GM18511 (cell line): ENCODE results near the gene TMEM271.
"Not testable (repeated sequence)": the region's sequence is repeated elsewhere in the genome, so short reads cannot be mapped to it uniquely, and the experiment has no call there.

Experiments used
- ATAC-seq: cut with Tn5 transposase; IDR thresholded peaks from one replicate; pipeline ENCODE4 v1.9.1; 2021; ENCODE audit warnings: mild to moderate bottlenecking, moderate library complexity; ENCODE audit not compliant: unreplicated experiment

The TMEM271 gene

GRCh38 chr4:566508-567295 lies 9.4 kb downstream of the TMEM271 start:
- no peak for ATAC-seq

DNA sequence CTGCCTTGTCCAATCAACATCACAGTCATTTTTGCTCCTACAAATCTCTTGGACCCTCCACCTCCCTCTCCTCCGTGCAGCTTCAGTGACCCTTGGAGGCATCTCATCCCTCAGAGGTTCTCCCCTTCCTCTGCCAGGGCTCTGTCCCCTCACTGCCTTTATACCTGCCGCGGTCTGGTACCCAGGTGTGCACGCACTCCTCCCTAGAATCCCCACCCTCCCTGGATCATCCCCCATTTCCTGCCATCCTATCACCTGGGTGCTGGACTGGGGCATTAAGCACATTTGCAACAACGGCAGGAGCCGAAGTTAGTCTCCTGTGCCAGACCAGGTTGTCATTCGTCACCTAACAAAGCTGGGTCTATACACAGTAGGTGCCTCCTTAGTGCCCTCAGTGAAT lies 10.1 kb downstream of the TMEM271 start:
- no peak for ATAC-seq

- ATAC-seq: not testable (repeated sequence)
Measured at GRCh38 chr4:565614-566013, 10.5 kb downstream of the TMEM271 start.

- not testable (repeated sequence) for ATAC-seq
Measured at GRCh38 chr4:562458-562857, 13.6 kb downstream of the TMEM271 start.

- no peak for ATAC-seq
Measured at GRCh38 chr4:561426-561825, 14.7 kb downstream of the TMEM271 start.

- ATAC-seq: no peak
Measured at GRCh38 chr4:560731-561291, 15.3 kb downstream of the TMEM271 start.

- ATAC-seq: no peak
Measured at GRCh38 chr4:560061-560460, 16.0 kb downstream of the TMEM271 start.

DNA sequence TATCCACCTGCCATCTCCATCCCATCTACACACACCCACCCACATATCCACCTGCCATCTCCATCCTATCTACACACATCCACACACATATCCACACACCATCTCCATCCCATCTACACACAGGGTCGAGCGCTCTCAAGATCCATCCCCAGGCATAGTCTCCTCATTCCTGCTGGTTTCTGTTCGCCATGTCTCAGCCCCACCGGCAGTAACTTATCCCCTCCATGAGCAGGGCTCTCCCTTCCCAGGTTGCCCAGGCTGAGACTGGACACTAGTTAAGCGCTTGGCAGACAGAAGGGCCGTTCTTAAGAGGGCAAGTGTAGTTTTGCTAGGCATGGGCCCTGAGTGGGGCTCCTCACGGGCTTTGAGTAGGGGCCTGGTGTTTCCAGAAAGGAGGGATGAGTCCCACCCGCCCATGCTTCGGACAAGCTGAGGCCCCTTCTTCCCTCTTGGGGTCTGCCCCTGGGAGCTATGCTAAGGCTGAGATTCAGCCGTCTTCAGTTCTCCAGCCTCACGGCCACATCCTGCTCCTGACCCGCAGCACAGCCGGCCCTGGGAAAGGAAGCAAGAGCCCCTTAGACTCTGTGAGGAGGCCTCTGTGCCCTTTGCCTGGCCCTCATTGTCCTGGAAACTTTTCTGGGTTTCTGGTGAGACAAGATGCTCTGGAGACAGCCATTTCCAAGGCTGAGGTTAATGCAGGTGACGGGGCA lies 20.4 kb downstream of the TMEM271 start:
- ATAC-seq: no peak

GRCh38 chr4:554793-555320 lies 21.2 kb downstream of the TMEM271 start:
- not testable (repeated sequence) for ATAC-seq

GRCh38 chr4:552019-552418 lies 24.1 kb downstream of the TMEM271 start:
- no peak for ATAC-seq

- ATAC-seq: not testable (repeated sequence)
Measured at GRCh38 chr4:550268-550667, 25.8 kb downstream of the TMEM271 start.

DNA sequence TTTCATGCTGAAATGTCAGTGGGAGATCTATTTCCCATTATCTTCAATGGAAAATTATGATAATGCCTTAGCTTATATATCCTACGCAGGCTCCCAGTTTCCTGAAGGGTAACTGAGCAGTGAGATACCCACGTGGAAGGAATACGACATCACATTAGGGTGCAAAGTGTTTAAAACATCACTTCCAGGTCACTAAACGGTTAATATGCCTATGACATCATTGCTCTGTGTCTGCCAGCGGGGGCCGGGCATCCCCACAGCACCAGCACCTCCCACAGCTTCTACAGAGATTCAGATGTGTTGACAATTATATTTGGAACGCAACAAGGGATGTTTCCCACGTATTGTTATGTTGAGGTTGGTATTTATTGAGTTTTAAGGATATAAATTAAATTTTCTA lies 27.1 kb downstream of the TMEM271 start:
- no peak for ATAC-seq

DNA sequence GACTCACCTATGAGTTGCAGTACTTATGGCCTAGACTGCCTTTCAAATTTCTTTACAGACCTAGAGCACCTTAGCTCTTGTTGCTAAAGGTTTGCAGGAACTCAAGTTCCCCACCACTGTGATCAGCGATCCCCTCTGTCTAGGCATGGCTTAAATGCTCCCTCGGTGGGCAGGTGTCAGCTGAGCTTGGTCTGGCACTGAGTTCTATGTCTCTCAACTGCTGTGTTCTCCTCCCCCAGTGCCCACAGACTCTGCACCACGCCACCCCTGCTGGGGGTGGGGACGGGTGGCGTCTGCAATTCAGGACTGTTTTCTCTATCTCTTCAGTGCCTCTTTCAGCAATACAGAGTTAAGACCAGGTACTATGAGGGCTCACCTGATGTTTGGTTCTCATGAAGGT lies 30.5 kb downstream of the TMEM271 start:
- ATAC-seq: no peak

DNA sequence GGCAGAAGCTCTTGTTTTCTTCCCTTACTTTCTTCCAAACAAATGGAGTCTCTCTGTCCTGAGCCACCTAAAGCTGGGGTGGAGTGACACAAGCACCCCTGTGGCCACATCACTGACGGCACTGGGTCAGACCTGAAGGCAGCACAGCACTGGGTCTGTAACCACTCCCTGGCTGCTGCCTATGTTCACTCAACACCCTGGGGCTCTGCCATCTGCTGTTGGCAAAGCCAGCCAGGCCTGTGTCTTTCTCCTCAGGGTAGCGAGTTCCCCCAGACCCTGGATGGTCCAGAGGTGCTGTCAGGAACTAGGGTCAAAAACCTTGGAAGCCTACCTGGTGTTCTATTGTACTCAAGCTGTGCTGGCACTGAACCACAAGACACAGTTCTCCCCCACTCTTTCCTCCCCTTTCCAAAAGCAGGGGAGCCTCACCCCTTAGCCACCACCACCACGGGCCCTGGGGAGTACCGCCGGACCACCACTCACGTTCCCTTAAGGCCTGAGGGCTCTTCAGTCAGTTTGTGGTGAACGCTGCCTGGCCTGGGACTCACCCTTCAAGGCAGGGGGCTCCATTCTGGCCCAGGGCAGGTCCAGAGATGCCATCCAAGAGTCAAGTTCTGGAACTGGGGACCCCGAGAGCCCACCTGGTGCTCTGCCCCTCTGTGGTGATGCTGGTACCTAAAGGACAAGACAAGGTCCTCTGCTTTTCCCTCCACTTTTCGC lies 31.5 kb downstream of the TMEM271 start:
- ATAC-seq: no peak

DNA sequence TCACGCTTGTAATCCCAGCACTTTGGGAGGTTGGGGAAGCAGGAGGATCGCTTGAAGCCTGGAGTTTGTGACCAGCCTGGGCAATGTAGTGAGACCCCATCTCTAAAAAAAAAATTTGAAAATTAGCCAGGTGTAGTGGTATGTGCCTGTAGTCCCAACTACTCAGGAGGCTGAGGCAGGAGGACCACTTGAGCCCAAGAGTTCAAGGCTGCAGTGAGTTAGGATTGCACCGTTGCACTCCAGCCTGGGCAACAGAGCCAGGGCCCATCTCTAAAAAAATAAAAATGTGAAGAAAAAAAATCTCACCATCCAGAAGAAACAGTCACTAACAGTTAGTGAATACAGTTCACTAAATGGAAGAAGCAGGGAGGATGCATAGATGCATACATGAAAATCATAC lies 34.8 kb downstream of the TMEM271 start:
- ATAC-seq: no peak

GRCh38 chr4:538542-539142 lies 37.5 kb downstream of the TMEM271 start:
- no peak for ATAC-seq

- no peak for ATAC-seq
Measured at GRCh38 chr4:537436-538264, 38.4 kb downstream of the TMEM271 start.

DNA sequence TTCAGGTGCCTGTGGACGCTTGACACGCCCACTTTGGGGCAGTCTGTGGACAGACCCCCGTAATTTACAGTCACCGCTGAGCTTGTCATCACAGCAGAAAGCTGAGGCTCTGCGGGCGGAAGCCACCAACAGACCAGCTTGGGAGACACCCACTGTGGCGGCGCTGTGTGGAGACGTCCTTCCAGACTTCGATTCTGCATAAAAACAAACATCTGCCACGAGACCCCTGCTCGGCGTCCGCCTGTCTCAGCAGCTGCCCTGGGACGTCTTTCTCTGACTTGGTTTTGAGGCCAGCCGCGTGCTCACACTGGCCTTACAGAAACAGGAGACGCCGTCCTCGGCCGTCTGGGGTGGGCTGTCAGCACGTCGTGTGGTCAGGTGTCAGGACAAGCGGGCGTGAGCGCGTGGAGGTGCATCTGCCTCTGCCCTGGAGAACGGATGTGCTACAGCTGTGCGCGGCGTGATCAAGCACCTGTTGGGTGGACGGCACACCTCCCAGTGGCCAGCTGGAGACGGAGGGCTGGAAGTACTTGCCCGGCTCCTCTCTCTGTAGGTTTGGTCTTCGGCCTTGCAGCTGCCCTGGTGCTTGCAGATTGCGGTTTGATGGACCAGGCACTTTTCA lies 39.6 kb downstream of the TMEM271 start:
- no peak for ATAC-seq

DNA sequence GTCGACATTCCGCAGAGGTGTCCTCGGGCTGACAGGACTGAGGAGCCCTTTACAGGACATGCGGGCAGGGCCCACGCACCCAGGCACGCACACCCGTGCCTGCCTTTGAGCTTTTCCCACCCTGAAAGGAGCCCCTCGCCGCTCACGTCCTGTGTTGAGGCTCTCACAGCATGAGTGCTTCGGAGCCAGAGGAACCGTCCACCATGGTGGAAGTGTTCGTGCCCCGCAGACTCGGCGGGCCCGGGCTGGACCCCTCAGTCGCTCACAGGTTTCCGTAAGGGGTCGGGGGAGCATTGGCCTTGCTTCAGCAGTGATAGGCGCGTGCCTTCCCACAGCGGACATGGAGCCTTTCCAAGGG lies 40.2 kb downstream of the TMEM271 start:
- ATAC-seq: no peak
